ENCODE data around the gene CFAP52.

CFAP52 gene

DNA sequence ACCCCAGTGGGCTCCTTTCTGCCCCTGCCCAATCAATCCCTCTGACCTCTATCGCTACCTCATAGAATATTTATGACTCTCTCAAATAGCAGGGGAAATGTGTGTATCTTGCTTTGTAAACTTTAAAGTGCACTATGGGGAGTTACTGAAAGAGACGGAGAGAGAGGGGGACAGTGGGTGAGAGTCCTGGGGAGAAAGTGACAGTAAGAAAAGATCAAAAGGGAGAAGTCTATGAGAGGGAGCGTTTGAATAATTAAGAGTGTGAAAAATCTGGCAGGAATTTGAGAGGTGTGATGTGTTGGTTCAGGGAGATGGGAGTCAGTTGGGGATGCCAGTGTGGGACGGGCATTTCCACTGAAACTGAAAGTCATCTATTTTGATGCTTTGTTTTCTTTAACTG is 101.5 kb downstream of the CFAP52 start:
- TF ChIP-seq, protein P1, sequence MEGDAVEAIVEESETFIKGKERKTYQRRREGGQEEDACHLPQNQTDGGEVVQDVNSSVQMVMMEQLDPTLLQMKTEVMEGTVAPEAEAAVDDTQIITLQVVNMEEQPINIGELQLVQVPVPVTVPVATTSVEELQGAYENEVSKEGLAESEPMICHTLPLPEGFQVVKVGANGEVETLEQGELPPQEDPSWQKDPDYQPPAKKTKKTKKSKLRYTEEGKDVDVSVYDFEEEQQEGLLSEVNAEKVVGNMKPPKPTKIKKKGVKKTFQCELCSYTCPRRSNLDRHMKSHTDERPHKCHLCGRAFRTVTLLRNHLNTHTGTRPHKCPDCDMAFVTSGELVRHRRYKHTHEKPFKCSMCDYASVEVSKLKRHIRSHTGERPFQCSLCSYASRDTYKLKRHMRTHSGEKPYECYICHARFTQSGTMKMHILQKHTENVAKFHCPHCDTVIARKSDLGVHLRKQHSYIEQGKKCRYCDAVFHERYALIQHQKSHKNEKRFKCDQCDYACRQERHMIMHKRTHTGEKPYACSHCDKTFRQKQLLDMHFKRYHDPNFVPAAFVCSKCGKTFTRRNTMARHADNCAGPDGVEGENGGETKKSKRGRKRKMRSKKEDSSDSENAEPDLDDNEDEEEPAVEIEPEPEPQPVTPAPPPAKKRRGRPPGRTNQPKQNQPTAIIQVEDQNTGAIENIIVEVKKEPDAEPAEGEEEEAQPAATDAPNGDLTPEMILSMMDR (conservative IDR thresholded peaks at IDR 0.05) = no peak
- no peak overlapping the region for H3K27ac ChIP-seq

DNA sequence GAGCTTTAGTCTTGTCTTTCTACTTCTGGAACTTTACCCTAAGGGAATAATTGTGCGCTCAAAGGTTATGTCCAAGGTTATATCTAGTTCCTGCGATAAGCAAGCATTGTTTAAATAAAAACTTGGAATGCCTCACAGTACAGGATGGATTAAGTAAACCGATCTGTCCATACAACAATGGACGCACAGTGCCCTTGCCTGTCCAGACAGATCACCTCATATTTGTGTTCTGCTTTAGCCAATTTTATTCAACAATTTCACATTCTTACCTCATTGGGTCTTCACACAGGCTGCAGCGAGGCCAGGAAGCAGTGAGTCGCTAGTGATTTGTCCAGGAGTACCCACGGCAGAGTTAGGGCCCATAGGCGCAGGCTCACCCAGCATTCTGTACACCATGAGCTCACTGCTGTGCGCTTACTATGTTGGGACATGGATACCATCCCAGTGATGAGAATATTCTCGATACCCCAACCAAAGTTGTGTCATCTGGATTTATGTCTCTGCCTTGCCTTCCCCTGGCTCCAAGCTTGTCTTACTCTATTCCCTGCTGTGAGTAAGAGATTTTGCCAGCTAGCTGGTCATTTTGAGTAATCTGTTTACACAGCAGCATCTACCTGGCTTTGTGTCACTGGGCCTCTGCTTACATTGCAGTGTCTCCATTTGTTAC is 108.6 kb downstream of the CFAP52 start:
- peak overlapping the region; percentile 94 for H3K27ac ChIP-seq
- TF ChIP-seq, protein P1 (conservative IDR thresholded peaks at IDR 0.05) = no peak

All from VCaP (cell line).